Stimulated activated CD8-positive, alpha-beta memory T cell treated with anti-CD3 and anti-CD28 coated beads, Interleukin-4, amount 100 ng/mL, for 24 hours (primary cell): ENCODE data around the gene DSTN.

Source experiments
- DNase-seq: peaks from one replicate; pipeline ENCODE4 v3.0.0-alpha.2; 2020; ENCODE audit warnings: low read depth

Gene DSTN

GRCh38 chr20:17637985-17638640, 68.2 kb downstream of the DSTN start:
- no peak for DNase-seq

GRCh38 chr20:17638835-17639407, 69.0 kb downstream of the DSTN start:
- DNase-seq = no peak

- DNase-seq = no peak
These were observed 70.4 kb downstream of the DSTN start for GRCh38 chr20:17640146-17640874.

DNA sequence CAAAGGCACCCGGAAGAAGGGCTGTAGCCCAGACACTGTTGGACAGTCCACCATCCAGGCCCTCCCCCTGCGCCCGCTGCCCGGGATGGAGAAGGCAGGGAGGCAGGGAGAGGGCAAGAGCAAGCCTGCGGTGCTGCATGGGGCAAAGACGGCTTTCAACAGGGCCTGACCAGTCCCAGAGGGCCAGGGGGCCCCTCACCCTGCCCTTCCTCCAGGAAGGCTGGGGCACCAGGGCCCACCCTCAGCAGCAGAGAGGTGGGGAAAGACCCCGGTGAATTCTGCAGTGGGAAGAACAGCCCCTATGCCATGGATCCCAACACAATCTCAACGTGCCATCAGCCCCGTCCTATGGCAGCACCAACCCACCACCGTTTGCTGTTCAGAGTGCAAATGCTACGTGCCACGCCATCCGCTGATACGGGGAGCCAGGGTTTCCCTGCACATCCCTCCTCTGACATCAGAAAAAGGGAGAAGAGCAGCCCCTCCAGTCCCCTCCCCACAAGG, 71.1 kb downstream of the DSTN start:
- DNase-seq = no peak

- no peak for DNase-seq
These were observed 71.7 kb downstream of the DSTN start for GRCh38 chr20:17641520-17641964.

DNA sequence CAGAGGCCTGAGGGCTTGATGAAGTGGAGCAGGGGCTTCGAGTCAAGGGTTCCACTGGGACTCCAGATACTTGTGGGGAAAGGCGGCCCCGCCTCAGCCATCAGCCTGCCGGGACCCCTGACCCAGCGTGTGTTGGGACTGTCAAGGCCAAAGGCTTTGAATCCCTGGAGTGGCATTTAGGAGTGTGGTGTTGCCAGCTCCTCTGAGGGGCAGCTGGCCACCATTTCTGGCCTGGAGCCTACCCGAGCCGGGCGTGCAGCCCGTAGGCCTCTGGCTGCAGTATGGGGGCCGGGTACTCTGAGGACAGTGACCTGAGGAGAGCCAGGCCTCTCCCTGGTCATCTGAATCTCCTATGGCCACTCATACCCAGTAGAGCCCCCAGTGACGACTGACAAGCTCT, 72.1 kb downstream of the DSTN start:
- DNase-seq = no peak

DNA sequence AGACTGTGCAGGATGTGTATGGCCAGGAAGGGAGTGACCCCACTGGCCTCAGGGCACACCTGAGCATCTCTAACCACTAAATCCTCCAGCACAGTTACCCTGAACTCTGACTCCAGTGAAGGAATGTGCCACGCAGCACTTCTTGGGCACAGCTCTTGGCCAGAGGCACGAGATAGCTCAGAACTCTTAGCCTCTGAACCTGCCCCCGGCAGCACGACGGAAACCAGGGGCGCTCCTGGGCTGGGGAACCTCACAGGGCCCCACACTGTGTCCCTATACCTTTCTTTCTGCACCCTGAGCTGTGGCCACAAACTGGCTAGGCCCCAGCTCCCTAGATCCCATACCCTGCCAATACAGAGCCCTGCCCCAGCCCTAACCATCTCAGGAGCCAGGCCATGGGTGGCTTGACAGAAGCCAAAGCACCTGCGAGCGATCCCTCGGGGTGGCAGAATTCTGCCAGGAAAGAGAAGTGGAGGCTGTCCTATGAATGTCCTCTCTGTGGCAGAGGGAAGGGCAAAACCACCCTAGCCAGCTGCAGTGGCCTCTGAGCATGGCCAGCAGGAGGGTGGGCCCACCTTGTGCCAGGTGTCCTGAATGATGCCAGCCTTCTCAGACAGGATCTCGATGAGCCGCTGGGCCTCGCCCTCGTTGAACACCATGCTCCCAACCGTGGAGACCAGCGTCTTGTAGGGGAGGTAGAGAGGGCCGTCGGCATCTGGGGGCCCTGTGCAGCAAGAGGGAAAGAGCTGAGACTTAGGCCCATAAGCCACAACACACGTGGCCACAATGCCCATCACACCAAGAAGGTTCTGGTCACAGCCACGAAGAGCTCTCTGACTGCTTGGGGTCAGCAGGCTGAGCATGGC, 72.8 kb downstream of the DSTN start:
- DNase-seq = no peak

DNA sequence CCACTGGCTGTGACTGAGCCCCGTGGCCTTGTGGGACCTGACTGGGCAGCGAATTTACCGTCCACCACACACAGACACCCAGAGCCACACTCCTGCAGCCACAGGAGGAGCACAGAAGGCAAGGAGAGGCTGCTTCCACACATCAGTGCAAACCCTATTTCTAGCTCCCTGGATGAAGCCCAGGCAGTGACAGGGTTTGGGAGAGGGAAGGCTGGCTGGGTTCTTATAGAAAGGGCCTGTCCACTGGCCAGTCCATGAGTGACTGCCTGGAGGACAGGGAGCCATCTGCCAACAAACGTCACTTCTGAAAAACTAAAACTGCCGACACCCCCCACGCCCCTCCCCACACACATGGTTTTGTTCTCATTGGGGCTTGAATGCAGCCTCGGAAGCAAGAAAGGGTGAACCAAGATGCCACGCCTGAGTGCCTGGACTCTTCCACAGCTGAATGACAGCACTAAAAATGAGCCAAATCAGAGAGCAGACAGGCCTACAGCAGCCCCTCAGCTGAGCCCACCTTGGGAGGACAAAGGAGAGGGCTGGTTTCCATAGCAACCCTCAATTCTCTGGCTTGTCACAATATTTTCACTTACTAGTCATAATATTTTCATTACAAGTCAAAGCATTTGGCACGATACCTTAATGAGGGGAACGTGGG, 73.8 kb downstream of the DSTN start:
- DNase-seq = no peak

DNA sequence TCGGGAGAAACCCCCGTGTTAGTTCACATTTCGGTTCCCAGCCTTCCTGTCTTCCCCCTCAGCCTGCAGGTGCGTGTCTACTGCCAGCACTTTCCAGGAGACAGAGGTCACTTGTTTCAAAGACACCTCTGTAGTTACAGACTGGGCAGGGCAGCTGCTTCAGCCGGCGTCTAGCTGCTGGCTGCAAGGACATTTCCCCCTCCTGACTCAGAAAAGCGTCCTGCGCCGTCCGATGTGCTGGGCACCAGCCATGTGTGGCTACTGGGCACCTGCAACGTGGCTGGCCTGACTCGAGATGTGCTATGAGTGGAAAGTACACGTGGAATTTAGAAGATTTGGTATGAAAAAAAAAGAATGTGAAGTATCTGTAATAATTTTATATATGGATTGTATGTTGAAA, 74.6 kb downstream of the DSTN start:
- no peak for DNase-seq

DNA sequence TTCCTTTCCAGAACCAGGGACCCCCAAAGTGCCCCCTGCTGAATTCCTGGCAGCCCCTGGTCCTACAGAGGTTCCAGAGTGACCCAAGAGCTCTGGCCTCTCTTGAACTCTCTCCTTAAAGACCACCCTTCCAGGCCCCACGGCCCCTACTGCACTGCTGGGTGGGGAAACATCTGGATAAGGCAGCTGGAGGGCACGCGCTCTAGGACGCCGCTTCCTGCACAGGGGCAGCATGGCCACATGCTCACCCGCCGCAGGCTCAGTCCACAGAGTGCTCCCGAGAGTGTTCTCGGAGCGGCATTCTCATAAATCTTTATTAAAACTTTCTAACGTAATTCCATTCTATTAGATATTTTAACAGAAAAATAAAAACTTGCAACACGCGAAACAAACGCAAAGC, 75.1 kb downstream of the DSTN start:
- DNase-seq = no peak

- DNase-seq = no peak
These were observed 75.8 kb downstream of the DSTN start for GRCh38 chr20:17645546-17646208.

GRCh38 chr20:17646209-17646960, 76.5 kb downstream of the DSTN start:
- no peak for DNase-seq

GRCh38 chr20:17646961-17647301, 77.1 kb downstream of the DSTN start:
- DNase-seq = no peak

- DNase-seq = no peak
These were observed 77.8 kb downstream of the DSTN start for GRCh38 chr20:17647391-17648314.

- DNase-seq = no peak
These were observed 78.4 kb downstream of the DSTN start for GRCh38 chr20:17648315-17648646.

DNA sequence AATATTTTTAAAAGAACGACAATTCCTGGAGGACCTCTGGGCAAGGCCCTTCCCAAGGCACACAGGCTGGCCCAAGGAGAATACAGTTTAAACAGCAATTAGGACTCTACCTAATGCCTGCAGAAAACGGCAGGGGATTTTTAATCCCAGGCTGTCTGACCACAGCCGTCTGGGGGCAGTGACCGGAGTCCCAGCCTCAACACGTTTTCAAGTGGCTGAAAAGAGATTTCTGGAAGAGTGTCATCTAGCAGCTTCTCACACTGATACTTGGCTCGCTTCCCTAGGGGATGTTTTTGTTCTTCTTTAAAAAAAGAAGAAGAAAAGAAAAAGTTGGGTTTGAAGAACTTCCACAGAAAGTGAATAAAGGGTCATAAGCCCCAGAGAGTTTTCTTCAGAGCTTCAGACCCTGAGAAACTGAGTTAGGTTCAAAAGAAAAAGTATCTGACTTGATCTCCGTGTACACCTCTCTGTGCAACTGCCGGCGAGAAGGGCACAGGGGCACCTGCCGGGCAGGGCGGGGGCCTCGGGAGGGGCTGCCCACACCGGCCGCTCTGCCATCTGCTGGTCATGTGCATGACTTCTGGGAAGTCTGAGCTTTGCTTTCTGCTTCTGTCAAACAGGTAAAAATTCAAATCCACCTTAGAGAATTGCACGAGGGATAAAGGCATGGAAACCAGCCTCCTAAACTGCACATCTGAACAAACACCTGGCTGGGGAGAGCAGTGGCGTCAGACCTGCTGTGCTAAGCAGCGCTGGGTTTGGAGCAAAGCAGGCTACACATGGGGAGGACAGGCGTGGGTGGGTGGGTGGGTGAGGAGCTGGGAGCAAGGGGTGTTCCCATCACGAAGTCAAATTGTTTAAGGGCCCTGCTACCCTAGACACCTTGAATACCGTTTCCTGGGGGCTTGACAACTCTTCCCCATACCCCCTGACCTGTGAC, 79.2 kb downstream of the DSTN start:
- DNase-seq = peak; percentile 8

- DNase-seq = no peak
These were observed 80.6 kb downstream of the DSTN start for GRCh38 chr20:17650301-17651128.
